GM18861 (cell line): ENCODE measurements around the gene SUCLG2.

ENCODE experiments used
- ATAC-seq: cut with Tn5 transposase; IDR thresholded peaks from one replicate; pipeline ENCODE4 v1.9.1; 2021; ENCODE audit not compliant: unreplicated experiment

The SUCLG2 gene

DNA sequence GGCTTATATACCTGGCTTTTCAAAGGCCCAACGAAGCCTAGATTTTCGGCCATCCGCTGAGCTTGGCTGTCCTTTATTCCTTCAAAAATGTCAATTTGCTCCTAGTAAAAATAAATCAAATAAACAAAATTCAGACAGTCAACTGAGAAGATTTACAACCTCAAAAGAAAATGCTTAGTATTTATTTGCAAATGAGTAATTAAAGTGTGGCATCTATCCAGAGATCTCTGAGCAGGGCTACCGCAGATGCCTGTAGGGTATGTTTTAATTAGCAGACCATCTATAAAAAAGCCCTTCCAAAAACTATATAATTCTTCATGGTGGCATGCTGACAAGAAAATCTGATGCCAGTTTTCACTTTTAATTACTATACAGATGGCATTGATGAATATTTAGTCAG, 136.2 kb downstream of the SUCLG2 start:
- no peak for ATAC-seq

DNA sequence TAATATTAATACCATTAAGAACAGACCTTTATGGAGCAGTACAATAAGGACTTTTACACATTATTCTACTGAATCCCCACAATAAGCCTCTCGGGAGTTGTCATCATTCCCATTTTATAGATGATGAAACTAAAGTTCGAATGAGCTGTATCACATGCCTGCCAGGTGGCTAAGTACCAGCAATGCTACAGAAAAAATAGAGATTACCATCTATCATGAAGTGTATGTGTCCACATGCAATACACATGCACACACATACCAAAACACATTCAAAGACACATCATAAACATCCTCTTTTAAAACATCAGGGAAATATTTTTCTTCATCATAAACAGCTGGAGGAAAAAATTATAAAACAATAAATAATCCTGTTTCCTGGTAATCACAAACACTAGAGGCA, 136.6 kb downstream of the SUCLG2 start:
- no peak for ATAC-seq

DNA sequence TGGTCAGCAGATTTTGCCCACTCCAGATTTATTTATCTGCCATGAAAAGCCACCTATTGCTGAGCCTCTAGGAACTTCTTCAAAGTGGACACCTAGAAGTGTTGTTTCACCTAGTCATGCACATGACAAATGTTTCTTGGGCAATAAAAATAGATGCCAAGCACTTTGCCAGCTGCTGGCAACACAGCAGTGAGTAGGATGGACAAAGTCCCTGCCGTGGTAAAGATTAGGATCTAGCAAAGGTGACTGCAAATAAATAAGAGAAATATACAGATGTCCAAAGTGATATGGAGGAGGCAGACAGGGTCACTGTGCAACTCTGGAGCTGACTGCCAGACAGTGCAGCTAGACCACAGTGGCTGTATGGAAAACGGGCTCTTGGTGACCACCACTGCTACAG, 137.9 kb downstream of the SUCLG2 start:
- no peak for ATAC-seq

DNA sequence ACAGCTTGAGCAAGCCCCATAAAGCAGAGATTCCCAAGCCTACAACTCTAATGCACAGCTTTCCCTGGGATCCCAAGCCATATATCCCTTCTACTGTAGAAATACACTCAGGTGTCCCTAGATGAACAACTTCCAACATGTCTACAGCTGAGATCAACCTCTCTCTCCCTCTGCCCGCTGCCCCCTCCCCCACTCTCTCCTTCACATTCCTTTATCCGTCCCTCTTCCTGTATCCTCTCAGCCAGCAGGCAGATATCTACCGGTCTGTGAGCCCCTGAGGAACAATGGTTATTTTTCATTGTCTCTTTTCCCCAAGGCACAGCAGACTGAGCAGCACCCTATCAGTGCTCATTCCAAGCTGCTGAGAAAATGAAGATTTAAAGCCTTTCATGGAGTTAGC, 138.6 kb downstream of the SUCLG2 start:
- ATAC-seq = no peak

DNA sequence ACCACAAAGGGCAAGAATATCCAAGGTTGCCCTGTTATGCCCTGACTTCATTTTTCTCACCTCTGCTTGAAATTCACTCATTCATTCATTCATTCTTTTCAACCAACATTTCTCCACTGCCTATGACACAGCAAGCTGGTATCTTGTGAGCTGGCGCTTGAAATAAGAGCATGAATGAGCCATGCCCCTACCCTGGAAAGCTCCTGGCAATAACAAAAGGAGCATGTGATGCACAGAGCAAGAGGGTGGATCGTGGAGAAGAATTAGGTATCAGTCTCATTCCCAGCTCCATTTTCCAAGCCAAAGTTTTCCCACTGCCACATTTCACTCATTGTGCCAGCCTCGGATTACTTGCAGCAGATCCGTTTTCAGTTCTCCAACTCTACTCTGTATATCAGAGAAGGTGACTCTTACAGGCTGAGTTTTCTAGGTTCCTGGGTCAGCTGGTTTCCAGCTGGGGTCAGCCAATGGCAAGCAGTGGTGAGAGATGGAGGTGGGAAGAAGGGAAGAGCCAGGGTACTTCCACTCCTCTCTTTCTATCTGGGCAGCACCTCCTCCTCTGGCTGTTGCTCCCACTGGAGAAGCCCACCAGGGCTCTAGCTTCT, 144.8 kb downstream of the SUCLG2 start:
- ATAC-seq = no peak

DNA sequence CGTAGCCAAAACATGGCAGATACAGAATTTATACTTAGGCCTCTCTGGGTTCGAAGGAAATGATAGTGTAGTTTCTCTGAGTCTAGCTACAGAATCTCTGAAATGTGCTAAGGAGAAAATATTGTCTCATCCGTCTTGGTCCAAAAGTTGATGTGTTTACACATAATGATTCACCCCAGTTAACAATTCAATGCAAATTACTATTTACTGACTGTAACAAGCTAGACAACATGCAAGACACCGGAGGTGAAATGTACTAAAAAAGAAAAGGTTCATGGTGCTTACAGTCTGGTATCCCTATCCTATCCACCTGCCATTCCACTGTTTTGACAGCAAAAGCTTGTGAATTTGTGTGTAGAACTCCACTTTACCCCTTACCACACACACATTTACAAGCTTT, 146.8 kb downstream of the SUCLG2 start:
- ATAC-seq = no peak

DNA sequence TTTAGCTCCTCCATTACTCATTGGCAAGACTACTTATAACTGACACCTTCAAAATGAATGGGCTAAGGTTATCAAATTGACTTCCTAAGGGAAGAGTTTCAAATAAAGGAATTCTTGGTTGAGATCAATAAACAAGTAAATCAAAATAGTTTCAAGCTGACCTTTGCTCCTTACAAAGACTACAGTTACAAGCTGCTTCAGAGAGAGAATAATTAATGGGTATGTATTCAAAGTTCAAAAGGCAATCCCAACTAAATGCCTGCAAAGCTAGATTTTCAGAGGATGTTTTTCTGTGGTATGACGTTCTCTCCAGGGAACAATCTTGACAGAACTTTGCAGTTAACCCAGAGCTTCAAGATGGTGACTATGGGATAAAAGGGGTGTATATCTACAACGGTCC, 153.7 kb downstream of the SUCLG2 start:
- ATAC-seq = no peak

DNA sequence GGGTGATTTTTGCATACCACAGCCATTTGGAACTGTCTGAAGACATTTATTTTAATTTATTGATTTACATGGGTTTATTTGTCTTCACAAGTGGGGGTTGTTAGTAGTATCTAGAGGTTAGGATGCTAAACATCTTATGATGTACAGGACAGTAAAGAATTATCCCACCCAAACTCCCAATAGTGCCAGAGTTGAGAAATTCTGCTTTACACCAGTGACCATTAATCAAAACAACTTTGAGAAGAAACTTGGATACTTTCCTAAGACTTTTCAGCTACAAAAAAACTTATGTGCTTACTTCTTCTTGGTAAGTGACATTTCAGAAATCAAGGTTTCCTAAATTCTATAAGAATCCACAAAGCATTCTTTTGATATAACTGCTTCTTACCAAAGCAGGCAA, 156.7 kb downstream of the SUCLG2 start:
- no peak for ATAC-seq

DNA sequence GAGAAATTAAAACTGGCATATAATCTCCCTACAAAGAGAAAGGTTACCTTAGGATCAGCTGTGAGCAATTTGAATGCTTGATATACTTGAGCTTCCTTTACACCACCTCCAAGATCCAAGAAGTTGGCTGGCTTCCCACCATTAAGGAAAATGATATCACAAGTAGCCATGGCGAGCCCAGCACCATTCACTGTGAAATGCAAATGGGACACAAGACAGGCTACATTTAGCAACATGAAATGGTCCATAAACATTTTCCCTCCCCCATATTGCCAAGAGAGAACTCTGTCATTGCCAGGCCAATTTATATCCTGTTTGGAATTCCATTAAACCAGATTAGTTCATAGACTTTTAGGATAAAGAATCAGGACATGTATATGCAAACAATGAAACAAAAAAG, 158.7 kb downstream of the SUCLG2 start:
- no peak for ATAC-seq

DNA sequence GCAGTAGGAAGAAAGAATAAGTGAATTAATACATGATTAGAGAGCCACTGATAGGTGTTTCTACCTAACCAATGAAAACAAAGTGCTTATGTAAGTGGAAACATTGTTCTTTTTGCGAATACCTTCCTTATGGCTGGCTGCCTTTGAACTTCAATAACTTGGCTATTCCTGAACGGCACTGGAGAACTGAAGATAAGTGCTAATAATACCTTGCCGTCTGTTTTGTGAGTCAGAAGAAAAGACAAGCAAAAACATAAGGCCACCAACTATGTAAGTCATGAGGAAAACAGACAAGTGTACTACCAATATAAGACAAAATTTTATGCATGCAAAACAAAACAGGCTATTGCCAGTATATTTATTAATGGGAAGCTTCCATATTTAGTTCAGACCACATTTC, 160.6 kb downstream of the SUCLG2 start:
- no peak for ATAC-seq

DNA sequence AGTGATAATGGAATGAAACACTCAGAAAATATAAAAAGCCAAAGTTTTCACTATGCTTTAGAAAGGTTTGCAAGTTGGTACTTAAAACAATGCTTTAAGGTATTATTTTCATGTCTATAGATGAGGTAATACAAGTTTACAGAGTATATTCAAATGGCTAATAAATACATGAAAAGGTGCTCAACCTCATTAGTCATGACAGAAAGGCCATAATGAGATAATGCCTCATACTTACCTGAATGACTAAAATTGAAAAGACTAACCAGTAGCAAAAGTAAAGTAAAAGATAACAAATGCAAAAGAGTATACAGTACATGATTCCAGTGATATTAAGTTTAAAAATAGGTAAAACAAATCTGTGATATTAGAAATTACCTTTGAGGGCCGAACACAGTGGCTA, 163.8 kb downstream of the SUCLG2 start:
- no peak for ATAC-seq

DNA sequence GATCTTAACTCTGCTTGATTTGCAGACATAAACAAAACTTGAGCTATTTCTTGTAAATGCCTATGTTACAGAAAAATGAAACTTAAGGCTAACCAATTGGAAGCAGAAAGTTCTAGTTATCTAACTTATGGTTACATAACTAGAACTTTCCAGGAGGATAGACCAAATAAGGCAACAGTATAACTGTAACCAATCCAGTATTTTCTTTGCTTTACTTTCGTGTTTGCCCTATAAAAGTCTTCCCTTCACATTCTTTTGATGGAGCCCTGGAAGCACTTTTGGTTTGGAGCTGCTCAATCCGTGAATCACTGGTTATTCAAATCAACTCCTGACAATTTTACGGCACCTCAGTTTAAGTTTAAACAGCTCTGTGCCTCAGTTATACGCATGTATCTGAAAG, 164.6 kb downstream of the SUCLG2 start:
- ATAC-seq = no peak

DNA sequence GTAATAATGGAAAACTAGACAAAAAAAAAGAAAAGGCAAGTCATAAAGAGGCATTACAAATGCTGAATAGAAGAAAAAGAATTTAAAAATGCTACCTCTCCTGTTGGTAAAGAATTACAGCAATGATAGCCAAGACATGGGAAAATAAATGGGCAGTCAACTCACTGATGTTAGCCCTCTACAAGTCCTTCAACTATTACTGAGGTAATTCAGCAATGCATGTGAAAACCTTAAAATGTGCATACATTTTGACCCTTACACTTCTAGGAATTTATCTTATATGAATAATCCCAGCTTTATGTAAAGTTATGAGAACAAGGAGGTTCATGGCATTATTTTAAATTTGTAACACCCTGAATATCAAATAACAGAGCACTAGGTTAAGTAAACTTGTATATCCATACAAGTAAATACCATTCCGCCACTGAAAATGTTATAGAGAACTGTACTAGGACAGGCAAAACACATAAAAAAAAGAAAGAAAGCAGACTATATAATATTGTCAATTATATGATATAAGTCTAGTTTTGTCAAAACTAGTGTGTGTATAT, 166.8 kb downstream of the SUCLG2 start:
- no peak for ATAC-seq

DNA sequence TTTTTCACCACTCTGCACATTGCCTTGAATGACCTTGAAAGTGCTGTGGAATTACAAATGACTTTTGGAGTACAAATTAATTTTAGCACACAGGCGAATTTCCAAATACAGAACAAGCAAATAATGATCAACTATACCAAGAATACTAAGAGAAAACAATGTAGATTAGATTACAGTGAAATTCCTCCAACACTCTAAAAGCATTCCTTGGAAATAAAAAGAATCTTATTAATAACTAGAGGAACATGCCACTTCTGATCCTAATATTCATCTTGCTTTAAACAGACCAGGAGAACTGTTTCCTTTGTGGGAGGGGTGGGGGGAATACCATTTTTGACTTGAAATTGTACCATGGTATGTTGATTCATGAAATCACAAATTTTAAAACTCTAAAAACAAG, 167.5 kb downstream of the SUCLG2 start:
- ATAC-seq = no peak

DNA sequence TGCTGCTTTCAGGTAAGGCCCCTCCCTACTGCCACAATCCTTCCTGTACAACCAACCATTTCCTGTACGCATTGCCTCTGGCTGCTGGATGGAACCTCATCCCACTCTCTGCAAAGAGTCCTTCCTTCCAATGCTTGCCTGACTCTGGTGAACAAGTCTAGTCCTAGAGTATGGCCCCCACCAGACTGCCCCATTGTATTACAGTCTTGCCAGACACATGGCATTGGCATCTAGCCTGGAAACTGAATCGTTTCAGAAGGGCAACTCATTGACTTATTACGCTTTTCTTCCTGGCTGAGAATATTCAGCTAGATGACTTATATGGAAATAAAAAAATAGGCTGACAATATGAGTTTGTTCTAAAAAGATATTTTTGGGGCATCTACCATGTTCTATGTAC, 170.3 kb downstream of the SUCLG2 start:
- no peak for ATAC-seq

DNA sequence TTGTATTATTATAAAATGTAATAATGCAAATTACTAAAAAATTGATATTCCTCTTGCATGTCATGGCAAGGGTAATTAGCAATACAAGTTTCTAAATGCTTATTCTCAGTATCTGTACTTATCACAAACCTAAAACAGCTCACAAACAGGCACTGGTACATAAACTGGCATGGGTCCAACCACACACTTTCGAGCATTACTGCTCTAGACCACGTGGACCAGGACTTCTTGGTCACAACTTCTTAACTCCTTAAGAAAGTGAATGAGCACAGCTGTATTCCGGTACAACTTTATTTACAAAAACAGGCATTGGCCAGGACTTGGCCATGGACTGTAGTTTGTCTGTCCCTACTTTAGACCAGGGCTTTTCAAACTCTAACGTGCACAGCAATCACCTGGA, 173.3 kb downstream of the SUCLG2 start:
- no peak for ATAC-seq

DNA sequence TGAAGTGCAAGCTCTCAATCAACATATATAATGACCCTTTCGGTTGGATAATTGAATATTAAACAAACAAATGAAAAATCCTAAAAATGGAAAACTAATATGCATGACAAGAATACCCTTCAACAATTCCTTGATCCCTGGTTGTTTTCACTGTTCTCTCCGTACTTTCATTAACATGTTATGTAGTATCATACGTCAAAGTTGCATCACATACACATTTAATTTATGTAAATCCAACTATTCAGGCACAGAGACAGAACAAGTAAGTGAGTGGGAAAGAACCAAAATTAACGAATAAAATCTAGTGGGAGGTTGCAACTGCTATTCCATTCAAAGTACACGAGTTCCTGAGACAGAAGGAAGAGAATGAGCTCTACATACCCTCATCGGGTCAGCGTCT, 176.0 kb downstream of the SUCLG2 start:
- no peak for ATAC-seq

DNA sequence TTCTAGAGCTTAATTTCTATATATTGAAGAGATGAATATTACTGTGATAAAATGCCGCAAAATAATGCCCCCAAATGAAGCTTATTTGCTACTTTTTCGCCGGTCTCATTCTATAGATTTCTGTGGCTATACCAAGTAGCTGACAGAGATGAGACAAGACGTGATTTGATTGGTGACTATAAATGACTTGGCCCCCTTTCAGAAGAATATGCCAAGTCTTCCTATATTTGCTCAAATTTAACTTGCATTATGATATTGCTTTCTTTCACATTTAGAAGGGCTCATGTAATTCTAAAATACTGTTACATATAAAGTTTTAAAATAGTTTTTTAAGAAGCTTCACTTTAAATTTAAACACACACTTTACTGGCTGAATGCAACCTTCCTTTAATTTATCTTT, 180.1 kb downstream of the SUCLG2 start:
- no peak for ATAC-seq

DNA sequence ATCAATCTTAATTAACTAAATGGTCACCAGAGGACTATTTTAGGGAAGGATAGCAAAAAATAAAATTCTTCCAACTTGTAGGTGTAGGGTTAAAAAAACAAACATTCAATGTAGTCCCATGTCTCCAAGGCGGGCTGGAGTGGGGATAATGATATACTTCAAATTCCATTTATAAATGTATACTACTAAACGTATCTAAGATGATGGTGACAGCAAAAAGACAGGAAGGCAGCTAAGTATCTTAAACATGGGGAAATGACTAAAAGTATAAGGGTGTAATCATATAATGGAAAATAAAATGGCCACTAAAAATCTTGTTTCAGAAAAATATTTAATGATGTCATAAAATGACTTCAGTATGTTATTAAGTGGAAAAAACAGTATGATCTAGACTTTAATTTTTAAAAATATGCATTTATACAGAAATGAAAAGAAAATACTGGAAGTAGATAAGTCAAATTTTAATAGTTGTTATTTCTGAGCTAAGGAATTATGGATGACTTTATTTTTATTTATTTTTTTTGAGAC, 181.7 kb downstream of the SUCLG2 start:
- no peak for ATAC-seq

DNA sequence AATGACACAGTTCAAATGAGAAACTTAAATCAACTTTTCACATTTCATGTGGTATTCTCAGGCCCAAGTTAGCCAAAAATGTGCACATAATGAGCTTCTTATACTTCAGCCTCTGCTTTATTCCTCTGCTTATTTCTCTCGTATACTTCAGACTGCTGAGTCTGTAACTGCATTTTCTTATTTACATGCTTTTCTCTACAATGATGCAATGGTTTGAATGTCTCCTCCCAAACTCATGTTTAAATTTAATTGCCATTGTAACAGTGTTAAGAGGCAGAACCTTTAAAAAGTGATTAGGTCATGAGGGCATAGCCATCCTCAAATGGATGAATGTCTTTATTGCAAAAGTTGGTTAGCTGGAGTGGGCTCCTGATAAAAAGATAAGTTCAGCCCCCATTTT, 184.2 kb downstream of the SUCLG2 start:
- ATAC-seq = no peak

DNA sequence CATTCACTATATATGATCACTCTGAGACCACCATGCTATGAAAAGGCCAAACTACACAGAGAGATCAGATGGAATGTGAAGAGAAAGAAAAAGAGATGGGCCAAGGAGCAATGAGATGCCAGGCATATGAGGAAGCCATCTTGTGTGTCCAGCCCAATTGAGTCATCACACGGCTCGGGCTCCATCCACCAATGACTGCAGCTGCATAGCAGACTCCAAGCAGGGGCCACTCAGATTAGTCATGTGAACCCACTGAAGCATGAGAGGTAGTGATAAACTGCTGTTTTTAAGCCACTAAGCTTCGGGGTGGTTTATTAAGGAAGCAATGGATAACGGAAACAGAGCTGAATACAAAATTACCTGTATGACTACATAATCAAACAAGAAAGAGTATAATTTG, 185.9 kb downstream of the SUCLG2 start:
- no peak for ATAC-seq

DNA sequence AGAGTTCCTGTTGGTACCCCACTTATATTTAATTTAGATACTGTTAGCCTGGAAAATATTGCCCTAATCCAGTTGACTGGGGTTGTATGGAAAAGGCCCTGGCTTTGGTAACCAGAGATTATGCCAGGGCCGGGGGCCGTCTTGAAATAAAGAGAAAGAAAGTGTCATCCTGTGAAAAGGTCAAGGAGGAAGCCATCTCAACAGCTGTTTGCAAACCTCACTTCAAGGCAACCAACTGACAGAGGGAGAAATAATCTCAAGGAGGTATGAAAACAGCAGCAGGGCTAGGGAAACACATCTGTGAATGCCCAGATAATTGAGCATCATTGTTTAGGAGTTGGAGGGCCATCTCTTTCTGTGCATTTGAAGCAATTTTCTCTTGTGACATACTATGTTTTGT, 190.8 kb downstream of the SUCLG2 start:
- no peak for ATAC-seq

DNA sequence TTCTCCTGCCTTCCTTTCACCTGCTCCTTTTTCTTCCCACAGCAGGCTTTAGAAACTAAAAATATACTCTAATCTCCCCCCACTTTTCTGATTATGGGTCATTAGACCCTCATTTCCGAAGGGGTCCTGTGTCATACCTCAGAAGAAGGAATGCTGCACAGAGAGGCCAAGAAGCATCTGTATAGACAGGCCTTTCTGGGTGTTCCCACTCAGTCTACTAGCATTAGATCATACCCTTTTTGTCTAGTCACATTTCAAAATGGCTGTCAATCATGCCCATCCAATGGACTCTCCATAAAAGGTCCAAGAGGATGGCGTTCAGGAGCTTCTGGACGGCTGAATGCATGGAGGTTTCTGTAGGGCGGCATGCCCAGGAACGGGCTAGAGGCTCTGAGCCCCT, 192.2 kb downstream of the SUCLG2 start:
- ATAC-seq = no peak
